GM18867 (cell line): Measurements from ENCODE around the gene TSPAN11.
"Not testable (repeated sequence)": the region's sequence is repeated elsewhere in the genome, so short reads cannot be mapped to it uniquely, and the experiment has no call there.

Experiments used
- ATAC-seq: cut with Tn5 transposase; IDR thresholded peaks from one replicate; pipeline ENCODE4 v1.9.1; 2021; ENCODE audit warnings: mild to moderate bottlenecking, moderate library complexity; ENCODE audit not compliant: unreplicated experiment

TSPAN11 gene

GRCh38 chr12:31000751-31001150 is 74.2 kb downstream of the TSPAN11 start:
- no peak for ATAC-seq

- ATAC-seq: no peak
Measured at GRCh38 chr12:31001581-31002360, 75.2 kb downstream of the TSPAN11 start.

- ATAC-seq: no peak
Measured at GRCh38 chr12:31002361-31002725, 75.8 kb downstream of the TSPAN11 start.

- ATAC-seq: no peak
Measured at GRCh38 chr12:31002999-31003398, 76.5 kb downstream of the TSPAN11 start.

- no peak for ATAC-seq
Measured at GRCh38 chr12:31003861-31004640, 77.5 kb downstream of the TSPAN11 start.

- no peak for ATAC-seq
Measured at GRCh38 chr12:31004666-31005065, 78.1 kb downstream of the TSPAN11 start.

GRCh38 chr12:31005256-31005943 is 78.9 kb downstream of the TSPAN11 start:
- no peak for ATAC-seq

GRCh38 chr12:31005944-31006361 is 79.4 kb downstream of the TSPAN11 start:
- no peak for ATAC-seq

- ATAC-seq: no peak
Measured at GRCh38 chr12:31006416-31007152, 80.0 kb downstream of the TSPAN11 start.

GRCh38 chr12:31007153-31007495 is 80.6 kb downstream of the TSPAN11 start:
- ATAC-seq: no peak

- ATAC-seq: no peak
Measured at GRCh38 chr12:31007636-31008175, 81.2 kb downstream of the TSPAN11 start.

GRCh38 chr12:31008241-31008761 is 81.8 kb downstream of the TSPAN11 start:
- ATAC-seq: no peak

- ATAC-seq: no peak
Measured at GRCh38 chr12:31008961-31009840, 82.7 kb downstream of the TSPAN11 start.

- ATAC-seq: no peak
Measured at GRCh38 chr12:31009976-31010375, 83.4 kb downstream of the TSPAN11 start.

- ATAC-seq: no peak
Measured at GRCh38 chr12:31011336-31011735, 84.8 kb downstream of the TSPAN11 start.

- ATAC-seq: peak; percentile 75
Measured at GRCh38 chr12:31011746-31012566, 85.4 kb downstream of the TSPAN11 start.

GRCh38 chr12:31012567-31012891 is 86.0 kb downstream of the TSPAN11 start:
- not testable (repeated sequence) for ATAC-seq

GRCh38 chr12:31015215-31015614 is 88.7 kb downstream of the TSPAN11 start:
- no peak for ATAC-seq

GRCh38 chr12:31016057-31016456 is 89.5 kb downstream of the TSPAN11 start:
- ATAC-seq: no peak
